Parathyroid adenoma (tissue), 2 donors: ENCODE data around the gene ZGPAT.

Experiments
- H2AFZ ChIP-seq: fragments of 300-600 bp; sonication (generic); one replicate; pipeline ENCODE4 v1.7.0; 2017; ENCODE audit warnings: antibody characterized with exemption, mild to moderate bottlenecking
- H3K27ac ChIP-seq: fragments of 300-600 bp; sonication (generic); one replicate; pipeline ENCODE4 v1.7.0; 2017
- H3K27me3 ChIP-seq: fragments of 300-600 bp; sonication (generic); one replicate; pipeline ENCODE4 v1.7.0; 2017; ENCODE audit warnings: low read length; ENCODE audit not compliant: control insufficient read depth, insufficient read depth
- H3K36me3 ChIP-seq: fragments of 300-600 bp; sonication (generic); one replicate; pipeline ENCODE4 v1.7.0; 2017; ENCODE audit warnings: low read length; ENCODE audit not compliant: control insufficient read depth, insufficient read depth
- H3K4me1 ChIP-seq: fragments of 300-600 bp; sonication (generic); one replicate; pipeline ENCODE4 v1.7.0; 2017; ENCODE audit warnings: control low read depth
- H3K4me2 ChIP-seq: fragments of 300-600 bp; sonication (generic); one replicate; pipeline ENCODE4 v1.7.0; 2017; ENCODE audit warnings: low read length
- H3K4me3 ChIP-seq: fragments of 300-600 bp; sonication (generic); one replicate; pipeline ENCODE4 v1.7.0; 2017; ENCODE audit warnings: low read depth, low read length
- H3K79me2 ChIP-seq: fragments of 300-600 bp; sonication (generic); one replicate; pipeline ENCODE4 v1.7.0; 2017; ENCODE audit warnings: control low read depth
- H3K9ac ChIP-seq: fragments of 300-600 bp; sonication (generic); one replicate; pipeline ENCODE4 v1.7.0; 2017; ENCODE audit warnings: mild to moderate bottlenecking
- H3K9me3 ChIP-seq: fragments of 300-600 bp; sonication (generic); one replicate; pipeline ENCODE4 v1.7.0; 2017; ENCODE audit warnings: low read length; ENCODE audit not compliant: control insufficient read depth
- CTCF ChIP-seq: fragments of 300-600 bp; sonication (generic); IDR thresholded peaks from one replicate; pipeline ENCODE4 v1.7.0; 2017; ENCODE audit warnings: antibody characterized with exemption, mild to moderate bottlenecking
- donor health status: primary hyperparathyroidism.

ZGPAT gene

GRCh38 chr20:63734111-63734945 is 26.5 kb downstream of the ZGPAT start:
- Histone ChIP-seq H3K9me3 (no peaks in the 10 kb centered on the region), H3K4me1 (peaks cover 7% of the 10 kb centered on the region), H3K9ac (no peak overlapping the region), H3K4me3 (no peak overlapping the region), H3K27ac (no peak overlapping the region), H3K27me3 (no peaks in the 10 kb centered on the region), H3K36me3 (no peaks in the 10 kb centered on the region), H2AFZ (no peak overlapping the region), H3K79me2 (peaks cover 38% of the 10 kb centered on the region), H3K4me2 (no peak overlapping the region)
- TF ChIP-seq CTCF = no peak

- no peak overlapping the region for H2AFZ ChIP-seq
- H3K79me2 ChIP-seq = peaks cover 34% of the 10 kb centered on the region
- peaks cover 7% of the 10 kb centered on the region for H3K4me1 ChIP-seq
- no peaks in the 10 kb centered on the region for H3K9me3 ChIP-seq
- TF ChIP-seq CTCF = no peak
- H3K4me3 ChIP-seq = no peak overlapping the region
- H3K9ac ChIP-seq = no peak overlapping the region
- H3K27ac ChIP-seq = no peak overlapping the region
- H3K27me3 ChIP-seq = no peaks in the 10 kb centered on the region
- H3K4me2 ChIP-seq = no peak overlapping the region
- no peaks in the 10 kb centered on the region for H3K36me3 ChIP-seq
Measured at GRCh38 chr20:63734946-63735858, 27.4 kb downstream of the ZGPAT start.

GRCh38 chr20:63735859-63736718 is 28.2 kb downstream of the ZGPAT start, which contains the start of gene LIME1:
TSS of gene LIME1 (plus strand) at chr20:63736664. CDS start at chr20:63737550, 886 bp downstream.
- no peak within 1 kb of the TSS for H3K4me2 ChIP-seq
- TF ChIP-seq CTCF = no peak
- H3K9ac ChIP-seq = no peak within 1 kb of the TSS
- H3K9me3 ChIP-seq = no peaks in the 10 kb centered on the region
- H3K27me3 ChIP-seq = no peaks in the 10 kb centered on the region
- H2AFZ ChIP-seq = no peak within 1 kb of the TSS
- peaks cover 3% of the 10 kb centered on the region for H3K4me1 ChIP-seq
- peaks cover 27% of the 10 kb centered on the region for H3K79me2 ChIP-seq
- no peak within 1 kb of the TSS for H3K27ac ChIP-seq
- H3K36me3 ChIP-seq = no peaks in the 10 kb centered on the region
- no peak within 1 kb of the TSS for H3K4me3 ChIP-seq

- Histone ChIP-seq H2AFZ (no peak overlapping the region), H3K4me2 (no peak overlapping the region), H3K27me3 (no peaks in the 10 kb centered on the region), H3K9me3 (no peaks in the 10 kb centered on the region), H3K4me3 (no peak overlapping the region), H3K9ac (no peak overlapping the region), H3K36me3 (no peaks in the 10 kb centered on the region), H3K79me2 (peaks cover 17% of the 10 kb centered on the region), H3K27ac (no peak overlapping the region), H3K4me1 (peaks cover 10% of the 10 kb centered on the region)
- TF ChIP-seq CTCF = no peak
Measured at GRCh38 chr20:63736893-63737694, 29.3 kb downstream of the ZGPAT start.
